Measurements from ENCODE around the gene PRRC2B. TPM values are rescaled to one million over a fixed set of nuclear protein-coding genes. Genes with fewer than 3 reads are reported as not detected.

PRRC2B gene
- total and polyA plus RNA-seq, 7 donors: 22.7 to 114 (median 63.6) TPM

DNA sequence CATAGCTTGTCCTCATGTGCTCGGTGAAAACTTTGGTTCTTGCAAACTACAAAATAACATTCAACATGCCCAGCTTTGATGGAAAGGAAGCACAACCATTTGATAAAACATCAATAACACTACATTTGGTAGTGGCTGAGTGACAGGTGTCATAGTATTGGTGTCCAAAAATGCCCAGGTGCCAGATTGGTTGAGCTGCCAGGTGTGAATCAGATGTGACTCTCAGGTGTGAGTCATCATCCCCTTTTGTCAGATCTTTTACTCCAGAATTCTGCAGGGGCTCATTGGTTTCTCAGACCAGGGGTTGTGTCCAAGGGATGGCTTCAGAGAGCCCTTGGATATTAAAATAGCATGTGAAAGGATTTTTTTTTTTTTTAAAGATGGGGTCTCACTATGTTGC, 86.4 kb downstream of the PRRC2B start:
- Histone ChIP-seq H3K27ac (no peak overlapping the region), H3K27me3 (ENCODE audit: insufficient read depth in 3 of 3, low read length in 2 of 3) (no peaks in the 10 kb centered on the region), H3K4me3 (no peak overlapping the region), H3K9me3 (no peaks in the 10 kb centered on the region), H3K4me1 (peaks cover 27% of the 10 kb centered on the region), H3K36me3 (ENCODE audit: insufficient read depth in 1 of 2, low read depth in 1 of 2) (peaks cover 21 to 100% of the 10 kb centered on the region in 2 donors)
- intact Hi-C loops (cut with DNase I): no loop called here
- TF ChIP-seq, protein P1, sequence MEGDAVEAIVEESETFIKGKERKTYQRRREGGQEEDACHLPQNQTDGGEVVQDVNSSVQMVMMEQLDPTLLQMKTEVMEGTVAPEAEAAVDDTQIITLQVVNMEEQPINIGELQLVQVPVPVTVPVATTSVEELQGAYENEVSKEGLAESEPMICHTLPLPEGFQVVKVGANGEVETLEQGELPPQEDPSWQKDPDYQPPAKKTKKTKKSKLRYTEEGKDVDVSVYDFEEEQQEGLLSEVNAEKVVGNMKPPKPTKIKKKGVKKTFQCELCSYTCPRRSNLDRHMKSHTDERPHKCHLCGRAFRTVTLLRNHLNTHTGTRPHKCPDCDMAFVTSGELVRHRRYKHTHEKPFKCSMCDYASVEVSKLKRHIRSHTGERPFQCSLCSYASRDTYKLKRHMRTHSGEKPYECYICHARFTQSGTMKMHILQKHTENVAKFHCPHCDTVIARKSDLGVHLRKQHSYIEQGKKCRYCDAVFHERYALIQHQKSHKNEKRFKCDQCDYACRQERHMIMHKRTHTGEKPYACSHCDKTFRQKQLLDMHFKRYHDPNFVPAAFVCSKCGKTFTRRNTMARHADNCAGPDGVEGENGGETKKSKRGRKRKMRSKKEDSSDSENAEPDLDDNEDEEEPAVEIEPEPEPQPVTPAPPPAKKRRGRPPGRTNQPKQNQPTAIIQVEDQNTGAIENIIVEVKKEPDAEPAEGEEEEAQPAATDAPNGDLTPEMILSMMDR (IDR thresholded peaks at IDR 0.05): no peak
- WGBS, 3 donors: 86 to 100% (median 88%) methylated on average over 1 of the region's 1 CpG
- ATAC-seq (no peak), DNase-seq (peak in 1 of 2 donors; percentile 4)

DNA sequence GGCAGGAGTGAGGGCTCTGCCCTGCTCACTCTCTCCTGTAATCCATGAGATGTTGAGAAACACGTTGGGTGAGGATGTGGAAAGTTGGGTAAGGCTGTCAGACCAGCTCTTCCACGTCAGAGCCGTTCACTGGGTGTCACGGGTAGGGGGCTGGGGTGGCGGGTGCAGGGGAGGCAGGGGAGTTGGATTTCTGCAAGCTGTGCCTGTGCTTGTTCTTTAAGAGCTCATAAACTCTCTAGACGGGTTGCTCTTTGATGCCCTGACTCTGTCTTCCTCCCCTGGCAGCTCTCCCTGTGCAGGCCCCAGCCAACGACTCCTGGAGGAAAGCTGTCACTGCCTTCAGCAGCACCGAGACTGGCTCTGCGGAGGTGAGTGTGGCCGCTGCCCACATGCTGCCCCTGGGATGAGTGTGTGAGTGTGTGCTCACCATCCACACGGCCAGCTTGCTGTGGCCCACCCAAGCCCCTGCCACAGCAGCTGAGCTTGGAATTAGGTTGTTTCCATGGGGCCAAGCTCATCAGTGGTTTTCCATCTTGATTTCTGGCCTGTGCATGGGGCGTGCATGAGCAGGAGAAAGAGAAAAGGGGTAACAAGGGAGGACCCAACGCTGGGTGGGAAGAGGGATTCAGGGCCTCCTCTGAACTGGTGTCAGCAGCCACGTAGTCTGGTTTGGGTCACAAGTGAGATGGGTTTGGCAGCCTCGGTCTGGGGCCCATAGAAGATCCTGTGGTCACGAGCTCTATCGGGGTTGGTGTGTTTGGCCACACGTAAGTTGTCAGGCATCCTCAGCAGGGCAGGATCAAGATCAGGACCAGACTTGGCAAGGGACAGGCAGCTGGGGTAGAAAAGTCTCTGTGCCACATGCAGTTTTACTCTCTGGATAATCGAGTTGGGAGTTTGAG, 87.8 kb downstream of the PRRC2B start:
- Histone ChIP-seq H3K9me3 (no peaks in the 10 kb centered on the region), H3K27me3 (ENCODE audit: insufficient read depth in 3 of 3, low read length in 2 of 3) (no peaks in the 10 kb centered on the region), H3K4me3 (no peak overlapping the region), H3K4me1 (peaks cover 20% of the 10 kb centered on the region), H3K36me3 (ENCODE audit: insufficient read depth in 1 of 2, low read depth in 1 of 2) (peaks cover 21 to 100% of the 10 kb centered on the region in 2 donors), H3K27ac (peak overlapping the region; percentile 81)
- WGBS, 3 donors: 78 to 88% (median 79%) methylated on average over 19 of the region's 19 CpGs
- DNase-seq: peak in 1 of 2 donors; percentile 54
- TF ChIP-seq, protein P1 (IDR thresholded peaks at IDR 0.05): no peak
- no peak for ATAC-seq
- intact Hi-C loops (cut with DNase I): no loop called here

DNA sequence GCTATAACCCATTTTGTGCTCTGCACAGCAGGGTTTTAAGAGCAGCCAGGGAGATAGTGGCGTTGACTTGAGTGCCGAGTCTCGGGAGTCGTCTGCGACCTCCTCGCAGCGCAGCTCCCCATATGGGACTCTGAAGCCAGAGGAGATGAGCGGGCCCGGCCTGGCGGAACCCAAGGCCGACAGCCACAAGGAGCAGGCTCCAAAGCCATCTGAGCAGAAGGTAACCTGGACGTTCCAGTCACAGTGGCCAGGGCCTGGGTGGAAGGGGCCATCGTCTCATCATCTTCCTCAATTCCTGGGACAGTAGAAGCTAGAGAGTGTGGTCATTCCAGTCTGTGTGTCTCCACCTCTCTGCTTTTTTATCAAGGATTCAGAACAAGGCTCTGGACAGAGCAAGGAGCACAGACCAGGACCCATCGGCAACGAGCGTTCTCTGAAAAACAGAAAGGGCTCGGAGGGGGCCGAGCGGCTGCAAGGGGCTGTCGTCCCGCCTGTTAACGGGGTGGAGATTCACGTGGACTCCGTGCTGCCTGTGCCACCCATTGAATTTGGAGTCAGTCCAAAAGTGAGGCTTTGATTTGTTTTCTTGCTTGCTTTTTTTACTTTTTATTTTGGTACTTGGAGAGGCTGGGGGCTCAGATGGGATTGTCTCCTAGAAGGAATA, 88.6 kb downstream of the PRRC2B start:
- H3K9me3 ChIP-seq: no peaks in the 10 kb centered on the region
- intact Hi-C loops (cut with DNase I): no loop called here
- H3K27ac ChIP-seq: peak overlapping the region; percentile 81
- DNase-seq: no peak
- WGBS, 3 donors: 83 to 90% (median 86%) methylated on average over 24 of the region's 24 CpGs
- H3K4me1 ChIP-seq: peaks cover 12% of the 10 kb centered on the region
- TF ChIP-seq, protein P1 (IDR thresholded peaks at IDR 0.05): no peak
- H3K36me3 ChIP-seq (ENCODE audit: insufficient read depth in 1 of 2, low read depth in 1 of 2): peaks cover 21 to 100% of the 10 kb centered on the region in 2 donors
- no peaks in the 10 kb centered on the region for H3K27me3 ChIP-seq (ENCODE audit: insufficient read depth in 3 of 3, low read length in 2 of 3)
- ATAC-seq: peak in 1 of 4 donors; percentile 1
- no peak overlapping the region for H3K4me3 ChIP-seq

DNA sequence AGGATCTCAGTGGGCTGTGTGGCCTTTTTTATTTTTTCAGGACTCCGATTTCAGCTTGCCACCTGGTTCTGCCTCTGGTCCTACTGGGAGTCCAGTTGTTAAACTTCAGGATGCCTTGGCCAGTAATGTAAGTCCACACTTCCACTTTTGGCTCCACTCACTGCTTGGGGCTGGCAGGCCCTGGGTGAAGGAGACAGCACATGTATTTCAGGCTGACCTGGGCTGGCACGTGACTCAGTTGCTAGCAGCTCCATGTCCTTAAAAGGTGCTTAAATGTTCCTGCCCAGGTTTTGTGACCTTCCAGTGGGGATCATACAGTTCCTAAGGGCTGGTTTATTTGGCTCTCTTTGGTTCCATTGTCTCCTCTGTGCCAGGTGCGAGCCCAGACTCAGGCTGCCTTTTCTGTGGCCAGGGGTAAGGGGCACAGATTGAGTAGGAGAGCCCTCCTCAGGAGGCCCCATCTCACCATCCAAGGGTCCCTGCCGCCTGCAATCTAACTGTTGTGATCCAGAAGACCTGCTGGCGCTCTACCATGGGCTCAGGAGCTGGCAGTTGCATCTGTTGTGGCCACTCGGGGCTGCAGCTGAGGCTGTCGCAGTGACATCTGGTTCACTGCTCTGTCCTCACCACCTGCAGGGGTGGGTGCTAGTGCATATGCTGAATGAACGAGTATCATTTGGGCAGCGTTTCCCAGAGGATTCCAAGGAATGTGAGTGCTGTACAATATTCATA, 89.6 kb downstream of the PRRC2B start:
- peaks cover 12% of the 10 kb centered on the region for H3K4me1 ChIP-seq
- peaks cover 21 to 100% of the 10 kb centered on the region in 2 donors for H3K36me3 ChIP-seq (ENCODE audit: insufficient read depth in 1 of 2, low read depth in 1 of 2)

More for the DNA sequence above, 89.6 kb downstream of the PRRC2B start:
- H3K27me3 ChIP-seq (ENCODE audit: insufficient read depth in 3 of 3, low read length in 2 of 3): no peaks in the 10 kb centered on the region
- ATAC-seq (peak; percentile 85 to 92 (median 88)), DNase-seq (peak; percentile 56 to 91)
- no peak overlapping the region for H3K4me3 ChIP-seq
- intact Hi-C loops (cut with DNase I): no loop called here
- peak overlapping the region; percentile 81 for H3K27ac ChIP-seq
- TF ChIP-seq, protein P1 (IDR thresholded peaks at IDR 0.05): no peak
- H3K9me3 ChIP-seq: no peaks in the 10 kb centered on the region
- WGBS, 3 donors: 28 to 48% (median 36%) methylated on average over 9 of the region's 9 CpGs
